NCI-H2107 treated with DMSO at 0.1 percent for 48 hours (cell line): ENCODE results near the gene FOXN1.
"Not testable (repeated sequence)": the region's sequence is repeated elsewhere in the genome, so short reads cannot be mapped to it uniquely, and the experiment has no call there.

ENCODE experiments used
- DNase-seq: peaks from one replicate; lab custom pipeline; 2025; ENCODE audit not compliant: unreplicated experiment; lab: John Stamatoyannopoulos, UW

FOXN1 gene

GRCh38 chr17:28500712-28501379 is 5.3 kb upstream of the FOXN1 start:
- DNase-seq = no peak

GRCh38 chr17:28501421-28502284 is 4.5 kb upstream of the FOXN1 start:
- no peak for DNase-seq

GRCh38 chr17:28503420-28503819 is 2.7 kb upstream of the FOXN1 start:
- no peak for DNase-seq

- DNase-seq = no peak
These were observed 777 bp downstream of the FOXN1 start for GRCh38 chr17:28506763-28507487.

- no peak for DNase-seq
These were observed 1.5 kb downstream of the FOXN1 start for GRCh38 chr17:28507567-28508203.

- no peak for DNase-seq
These were observed 2.1 kb downstream of the FOXN1 start for GRCh38 chr17:28508211-28508724.

GRCh38 chr17:28509789-28510188 is 3.6 kb downstream of the FOXN1 start:
- DNase-seq = no peak

GRCh38 chr17:28511858-28512461 is 5.8 kb downstream of the FOXN1 start:
- no peak for DNase-seq

GRCh38 chr17:28513476-28513875 is 7.3 kb downstream of the FOXN1 start:
- DNase-seq = no peak

- DNase-seq = no peak
These were observed 8.4 kb downstream of the FOXN1 start for GRCh38 chr17:28514561-28515002.

GRCh38 chr17:28515518-28515917 is 9.4 kb downstream of the FOXN1 start:
- no peak for DNase-seq

- DNase-seq = no peak
These were observed 12.0 kb downstream of the FOXN1 start for GRCh38 chr17:28518132-28518531.

GRCh38 chr17:28518578-28518977 is 12.4 kb downstream of the FOXN1 start:
- no peak for DNase-seq

- DNase-seq = no peak
These were observed 13.1 kb downstream of the FOXN1 start for GRCh38 chr17:28519236-28519635.

- DNase-seq = no peak
These were observed 14.5 kb downstream of the FOXN1 start for GRCh38 chr17:28520687-28521086.

- DNase-seq = no peak
These were observed 15.3 kb downstream of the FOXN1 start for GRCh38 chr17:28521311-28522085.

GRCh38 chr17:28522281-28522680 is 16.1 kb downstream of the FOXN1 start:
- not testable (repeated sequence) for DNase-seq

- no peak for DNase-seq
These were observed 17.0 kb downstream of the FOXN1 start for GRCh38 chr17:28523186-28523585.

- no peak for DNase-seq
These were observed 17.7 kb downstream of the FOXN1 start for GRCh38 chr17:28523876-28524275.
